ENCODE measurements around the gene WARS2.
A peak's percentile ranks its signal among the peaks of the same experiment; 100 is the strongest.

WARS2 gene

DNA sequence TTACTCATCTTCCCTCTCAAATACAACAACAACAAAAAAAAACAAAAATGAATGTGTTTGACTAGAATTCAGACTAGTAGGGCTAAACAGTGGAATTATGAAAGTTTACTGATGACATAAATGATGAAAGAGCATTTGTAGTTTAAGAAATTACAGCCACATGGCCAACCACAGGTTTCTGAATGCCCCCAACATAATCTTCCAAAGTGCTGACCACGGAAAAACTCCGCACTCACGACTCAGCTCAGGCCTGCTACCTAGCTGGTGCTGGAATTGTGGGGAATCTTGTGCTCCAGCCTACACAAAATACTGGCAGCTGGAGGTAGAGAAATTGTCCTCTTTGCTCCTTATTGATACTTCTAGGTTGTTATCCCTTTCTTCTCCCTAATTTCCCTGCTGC, 128.7 kb downstream of the WARS2 start:
- H3K27ac Mint-ChIP-seq: no peak overlapping the region
- H3K36me3 Mint-ChIP-seq (ENCODE audit: low read depth): peaks cover 2% of the 10 kb centered on the region
- peaks cover 42% of the 10 kb centered on the region for H3K27me3 Mint-ChIP-seq (ENCODE audit: low read depth)
- DNase-seq (ENCODE audit: low spot score): no peak
- H3K9me3 Mint-ChIP-seq: no peaks in the 10 kb centered on the region
- H3K4me1 Mint-ChIP-seq (ENCODE audit: low read depth): peaks cover 3% of the 10 kb centered on the region
- no peak overlapping the region for H3K4me3 Mint-ChIP-seq

DNA sequence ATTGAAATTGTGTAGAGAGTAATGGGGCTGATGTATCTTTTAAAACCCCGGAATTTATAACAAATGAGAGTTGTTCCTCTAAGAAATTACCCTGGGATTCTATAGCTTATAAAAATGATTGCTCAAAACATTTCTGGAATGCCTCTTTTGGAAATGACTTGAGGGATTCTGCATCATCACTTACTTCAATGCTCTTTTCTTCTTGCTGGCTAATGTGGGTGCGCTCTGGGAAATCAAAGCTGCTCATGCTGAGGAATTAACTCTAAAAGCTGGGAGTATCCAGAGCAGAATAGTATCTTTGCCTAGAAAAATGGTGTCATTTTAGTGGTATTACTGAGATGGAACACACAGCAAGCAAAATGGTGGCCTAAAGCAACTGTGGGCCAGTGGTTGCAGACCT, 129.3 kb downstream of the WARS2 start:
- Mint-ChIP-seq H3K4me3 (no peak overlapping the region), H3K9me3 (no peaks in the 10 kb centered on the region), H3K4me1 (ENCODE audit: low read depth) (peaks cover 3% of the 10 kb centered on the region), H3K27me3 (ENCODE audit: low read depth) (peaks cover 48% of the 10 kb centered on the region), H3K27ac (no peak overlapping the region), H3K36me3 (ENCODE audit: low read depth) (peaks cover 2% of the 10 kb centered on the region)
- no peak for DNase-seq (ENCODE audit: low spot score)

DNA sequence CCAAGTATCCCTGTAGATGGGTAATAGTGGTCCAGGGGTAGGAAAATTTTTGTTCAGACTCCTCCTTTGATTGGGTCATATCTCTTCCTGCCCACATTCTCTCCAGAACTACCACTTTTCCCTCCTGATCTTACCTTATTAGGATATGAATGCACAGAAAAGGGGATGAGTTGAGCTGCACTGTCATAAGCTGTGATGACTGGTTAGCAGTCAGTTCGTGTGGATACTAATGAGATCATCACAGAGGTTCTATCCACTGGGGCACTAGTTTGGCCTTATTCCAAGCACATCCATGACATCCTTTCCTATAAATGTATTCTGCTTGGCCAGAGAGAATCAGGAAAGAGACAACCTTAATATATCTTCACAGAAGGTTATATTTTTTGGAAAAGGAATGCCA, 130.3 kb downstream of the WARS2 start:
- Mint-ChIP-seq H3K9me3 (no peaks in the 10 kb centered on the region), H3K4me3 (no peak overlapping the region), H3K27me3 (ENCODE audit: low read depth) (peaks cover 55% of the 10 kb centered on the region), H3K27ac (no peak overlapping the region), H3K4me1 (ENCODE audit: low read depth) (peaks cover 3% of the 10 kb centered on the region), H3K36me3 (ENCODE audit: low read depth) (peaks cover 2% of the 10 kb centered on the region)
- no peak for DNase-seq (ENCODE audit: low spot score)

DNA sequence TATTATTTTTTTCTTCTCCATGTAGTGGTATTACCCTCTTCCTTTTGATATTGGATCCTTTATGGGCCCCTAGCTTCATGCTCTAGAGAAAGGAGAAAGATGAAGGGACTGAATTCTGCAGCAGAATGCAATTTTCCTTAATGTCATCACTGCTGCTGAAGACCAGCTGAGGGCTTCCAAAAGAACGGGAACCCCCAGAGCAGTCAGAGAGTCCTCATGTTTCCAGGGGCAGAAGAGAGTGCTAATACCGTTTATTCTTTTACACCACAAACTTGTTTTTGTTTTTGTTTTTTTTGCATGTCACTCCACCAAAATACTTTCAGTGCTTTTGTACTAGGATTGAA, 131.2 kb downstream of the WARS2 start:
- Mint-ChIP-seq H3K27ac (no peak overlapping the region), H3K36me3 (ENCODE audit: low read depth) (peaks cover 2% of the 10 kb centered on the region), H3K27me3 (ENCODE audit: low read depth) (peaks cover 64% of the 10 kb centered on the region), H3K4me3 (no peak overlapping the region), H3K4me1 (ENCODE audit: low read depth) (peaks cover 3% of the 10 kb centered on the region), H3K9me3 (no peaks in the 10 kb centered on the region)
- DNase-seq (ENCODE audit: low spot score): no peak

DNA sequence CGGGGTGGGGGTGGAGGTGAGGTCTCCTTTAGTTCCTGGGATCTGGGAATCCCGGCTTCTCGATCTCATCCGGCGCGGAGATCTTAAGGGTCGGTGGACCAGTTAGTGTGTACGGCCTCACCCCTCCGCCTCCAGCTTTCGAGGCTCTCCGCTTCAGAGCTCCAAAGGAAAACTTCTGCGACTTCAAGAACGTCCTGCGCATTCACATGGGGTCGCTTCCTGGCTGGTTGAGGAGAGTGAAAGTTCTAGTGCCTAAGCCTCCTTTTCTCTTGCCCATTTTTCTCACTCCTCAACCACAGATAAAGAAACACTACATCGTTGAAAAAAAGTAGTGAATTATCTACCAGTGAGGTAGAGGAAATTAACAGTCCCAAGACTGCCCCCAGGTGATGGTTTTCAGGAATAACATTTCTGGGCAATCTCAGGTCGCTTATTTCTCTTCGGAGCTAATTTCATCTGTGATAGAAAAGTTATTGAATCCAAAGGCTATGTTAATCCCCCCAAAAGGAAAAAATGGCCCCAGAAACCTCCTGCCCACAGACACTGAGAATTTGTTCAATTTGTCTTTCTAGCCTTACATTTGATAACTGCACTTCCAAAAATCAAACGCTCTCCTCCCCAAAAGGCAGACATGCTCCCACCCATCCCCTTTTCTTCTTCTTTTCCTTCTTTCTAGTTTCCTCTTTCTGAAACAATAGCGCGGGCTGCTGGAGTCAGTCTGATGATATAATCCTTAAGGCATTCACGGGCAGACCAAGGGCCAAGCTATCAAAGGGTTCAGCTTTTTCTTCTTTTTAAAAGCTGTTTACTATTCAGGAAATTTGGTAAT, 131.8 kb downstream of the WARS2 start:
- peaks cover 3% of the 10 kb centered on the region for H3K4me1 Mint-ChIP-seq (ENCODE audit: low read depth)
- H3K36me3 Mint-ChIP-seq (ENCODE audit: low read depth): peaks cover 2% of the 10 kb centered on the region
- DNase-seq (ENCODE audit: low spot score): no peak
- peaks cover 70% of the 10 kb centered on the region for H3K27me3 Mint-ChIP-seq (ENCODE audit: low read depth)
- H3K9me3 Mint-ChIP-seq: no peaks in the 10 kb centered on the region
- peak overlapping the region; percentile 22 for H3K4me3 Mint-ChIP-seq
- peak overlapping the region; percentile 73 for H3K27ac Mint-ChIP-seq

DNA sequence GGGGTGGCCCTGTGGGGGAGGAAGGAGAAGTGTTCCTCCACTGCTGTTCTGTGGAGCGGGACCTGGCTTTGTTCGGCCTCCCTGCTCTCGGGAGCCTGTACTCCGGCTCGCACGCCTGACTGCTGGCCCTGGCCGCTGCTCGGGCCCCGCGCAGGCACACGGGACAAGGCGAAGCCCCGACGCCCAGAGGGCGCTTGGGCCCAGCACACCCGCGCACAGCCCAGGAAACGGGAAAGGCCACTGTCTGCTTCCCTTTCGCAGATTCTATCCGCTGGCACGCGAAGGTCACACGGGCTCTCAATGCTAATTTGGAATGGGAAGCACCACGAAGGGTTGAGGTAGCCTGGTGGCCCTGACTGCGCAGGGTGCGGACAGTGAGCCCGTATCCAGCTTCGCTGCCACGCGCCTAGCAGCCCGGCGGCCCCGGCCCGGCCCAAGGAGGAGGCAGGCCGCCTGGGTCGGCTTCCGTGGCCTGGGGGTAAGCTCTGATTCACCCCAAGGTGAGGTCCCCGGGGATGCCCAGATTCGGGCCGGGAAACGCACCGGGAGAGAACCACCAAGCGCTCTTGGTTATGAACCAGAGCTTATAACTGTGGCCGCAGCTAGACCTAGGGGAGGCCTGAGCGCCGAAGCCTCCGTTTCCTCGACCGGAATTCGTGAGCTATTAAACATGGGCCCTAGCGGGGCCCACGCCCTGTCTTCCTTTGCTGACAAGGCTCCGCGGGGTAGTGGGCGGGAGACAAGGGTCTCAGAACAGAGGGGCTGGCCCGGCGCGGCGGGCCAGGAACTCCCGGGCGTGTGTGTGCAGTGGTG, 132.6 kb downstream of the WARS2 start:
- Mint-ChIP-seq H3K4me3 (no peak overlapping the region), H3K4me1 (ENCODE audit: low read depth) (peaks cover 3% of the 10 kb centered on the region), H3K27ac (no peak overlapping the region), H3K27me3 (ENCODE audit: low read depth) (peaks cover 78% of the 10 kb centered on the region), H3K36me3 (ENCODE audit: low read depth) (peaks cover 2% of the 10 kb centered on the region), H3K9me3 (no peaks in the 10 kb centered on the region)
- no peak for DNase-seq (ENCODE audit: low spot score)

DNA sequence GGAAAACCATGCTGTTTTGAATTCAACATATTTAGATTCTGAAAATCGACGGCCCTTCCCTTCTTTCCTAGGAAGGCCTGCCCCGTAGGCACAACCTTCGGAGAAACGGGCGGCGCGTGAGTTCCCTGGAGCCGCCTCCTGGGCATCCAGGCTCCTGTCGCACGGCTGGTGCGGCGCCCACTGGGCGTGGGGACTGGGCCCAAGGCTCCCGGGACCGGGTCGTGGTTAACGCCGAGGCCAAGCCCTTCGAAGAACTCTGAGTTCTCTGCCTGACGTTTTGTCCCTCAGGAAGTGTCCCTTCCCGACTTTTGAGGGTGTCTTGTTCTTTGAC, 133.1 kb downstream of the WARS2 start:
- Mint-ChIP-seq H3K27ac (no peak overlapping the region), H3K4me1 (ENCODE audit: low read depth) (peaks cover 5% of the 10 kb centered on the region), H3K27me3 (ENCODE audit: low read depth) (peaks cover 84% of the 10 kb centered on the region), H3K9me3 (no peaks in the 10 kb centered on the region), H3K36me3 (ENCODE audit: low read depth) (peaks cover 2% of the 10 kb centered on the region), H3K4me3 (no peak overlapping the region)
- no peak for DNase-seq (ENCODE audit: low spot score)

DNA sequence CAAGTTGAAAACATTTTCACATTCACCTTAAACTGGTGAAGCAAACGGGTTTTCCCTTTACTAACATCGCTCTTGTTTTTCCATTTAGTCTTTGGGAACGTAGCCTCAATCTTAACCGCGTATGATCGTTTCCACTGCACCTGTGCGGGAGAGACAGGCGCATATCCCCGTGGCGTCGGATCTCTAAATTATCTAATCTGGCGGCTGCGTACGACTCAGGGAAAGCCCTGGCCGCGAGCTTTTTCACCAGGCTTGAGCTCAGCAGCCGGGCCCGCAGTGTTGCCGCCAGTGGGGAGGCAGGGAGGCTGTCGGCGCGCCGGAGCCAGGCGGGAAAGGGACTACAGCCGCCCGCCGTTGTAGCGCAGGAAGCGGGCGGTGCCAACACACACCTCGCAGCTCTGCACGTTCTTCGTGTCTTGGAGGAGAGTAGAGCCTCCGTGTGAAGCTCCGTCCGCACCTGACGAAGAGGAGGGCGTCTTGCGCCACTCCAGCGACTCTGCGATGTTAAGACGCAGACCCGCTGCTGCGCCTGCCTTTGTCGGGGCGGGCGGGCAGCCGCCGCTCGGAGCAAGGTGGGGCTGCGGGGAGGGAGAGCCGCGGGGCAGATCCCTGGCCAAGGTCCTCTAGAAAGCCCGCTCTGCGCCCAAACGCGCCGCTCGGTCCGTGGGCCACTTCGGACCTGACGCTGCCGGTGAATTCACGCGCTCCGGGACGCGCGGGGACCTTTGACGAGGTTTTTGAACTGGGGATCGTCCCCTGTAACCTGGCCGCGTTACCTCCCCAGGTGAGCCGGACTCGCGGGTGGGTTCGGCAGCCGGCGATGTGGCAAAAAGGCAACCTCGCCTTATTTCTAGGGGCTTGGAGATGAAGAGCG, 133.8 kb downstream of the WARS2 start:
- Mint-ChIP-seq H3K27me3 (ENCODE audit: low read depth) (peaks cover 87% of the 10 kb centered on the region), H3K4me3 (no peak overlapping the region), H3K9me3 (no peaks in the 10 kb centered on the region), H3K4me1 (ENCODE audit: low read depth) (peaks cover 7% of the 10 kb centered on the region), H3K36me3 (ENCODE audit: low read depth) (peaks cover 2% of the 10 kb centered on the region), H3K27ac (peak overlapping the region; percentile 11)
- DNase-seq (ENCODE audit: low spot score): no peak

DNA sequence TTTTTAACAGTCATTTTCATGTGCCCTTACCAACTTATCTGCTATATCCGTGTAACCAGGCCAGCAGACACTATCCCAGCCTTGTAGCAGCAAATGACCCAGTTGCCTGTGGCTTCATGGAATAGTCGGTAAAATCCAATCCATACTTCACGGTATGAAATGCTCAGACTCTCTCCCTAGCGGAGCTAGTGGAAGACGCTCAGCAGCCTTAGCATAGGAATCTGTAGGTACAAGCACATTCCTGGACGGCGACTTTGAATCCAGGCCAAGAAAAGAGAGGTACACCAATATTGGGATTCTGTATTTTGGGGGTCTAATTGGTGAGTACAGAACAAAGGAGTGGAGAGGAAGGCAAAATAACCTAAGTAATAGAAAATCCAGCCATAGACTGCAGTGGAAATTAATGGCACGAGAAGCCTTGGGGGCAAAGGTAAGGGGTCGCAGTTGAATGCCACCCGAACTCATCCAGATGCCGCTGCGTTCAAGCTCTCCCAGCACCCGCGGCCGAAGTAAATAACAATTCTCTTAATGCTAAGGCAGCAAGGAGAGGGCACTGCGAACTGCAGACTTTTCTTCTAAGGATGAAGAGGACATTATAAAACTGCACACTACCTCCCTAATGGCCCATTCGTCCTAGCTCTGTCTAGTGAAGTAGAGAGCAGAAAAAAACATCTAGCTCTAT, 134.6 kb downstream of the WARS2 start:
- Mint-ChIP-seq H3K4me3 (no peak overlapping the region), H3K36me3 (ENCODE audit: low read depth) (peaks cover 2% of the 10 kb centered on the region), H3K27ac (peak overlapping the region; percentile 42), H3K4me1 (ENCODE audit: low read depth) (peaks cover 7% of the 10 kb centered on the region), H3K9me3 (no peaks in the 10 kb centered on the region), H3K27me3 (ENCODE audit: low read depth) (peaks cover 86% of the 10 kb centered on the region)
- DNase-seq (ENCODE audit: low spot score): no peak

DNA sequence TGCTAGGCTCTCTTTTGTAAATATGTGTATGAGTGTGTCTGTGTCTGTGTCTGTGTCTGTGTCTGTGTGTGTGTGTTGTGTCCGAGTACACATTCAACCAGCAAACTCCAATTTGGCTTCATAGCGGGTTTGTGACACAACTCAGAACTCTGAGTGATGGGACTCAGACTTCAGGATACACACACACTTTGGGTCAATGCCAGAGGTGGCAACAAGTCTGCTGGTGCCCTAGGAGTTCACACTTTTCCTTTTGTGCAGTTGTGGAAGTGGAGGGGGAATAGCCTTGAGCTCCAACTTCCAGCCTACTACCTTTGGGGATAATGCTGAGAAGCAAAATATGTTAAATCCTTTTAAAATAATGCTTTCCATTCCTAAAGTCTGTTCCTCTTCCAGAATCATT, 135.7 kb downstream of the WARS2 start:
- peaks cover 2% of the 10 kb centered on the region for H3K36me3 Mint-ChIP-seq (ENCODE audit: low read depth)
- no peak for DNase-seq (ENCODE audit: low spot score)
- H3K27me3 Mint-ChIP-seq (ENCODE audit: low read depth): peaks cover 87% of the 10 kb centered on the region
- no peak overlapping the region for H3K4me3 Mint-ChIP-seq
- no peak overlapping the region for H3K27ac Mint-ChIP-seq
- peaks cover 7% of the 10 kb centered on the region for H3K4me1 Mint-ChIP-seq (ENCODE audit: low read depth)
- no peaks in the 10 kb centered on the region for H3K9me3 Mint-ChIP-seq

DNA sequence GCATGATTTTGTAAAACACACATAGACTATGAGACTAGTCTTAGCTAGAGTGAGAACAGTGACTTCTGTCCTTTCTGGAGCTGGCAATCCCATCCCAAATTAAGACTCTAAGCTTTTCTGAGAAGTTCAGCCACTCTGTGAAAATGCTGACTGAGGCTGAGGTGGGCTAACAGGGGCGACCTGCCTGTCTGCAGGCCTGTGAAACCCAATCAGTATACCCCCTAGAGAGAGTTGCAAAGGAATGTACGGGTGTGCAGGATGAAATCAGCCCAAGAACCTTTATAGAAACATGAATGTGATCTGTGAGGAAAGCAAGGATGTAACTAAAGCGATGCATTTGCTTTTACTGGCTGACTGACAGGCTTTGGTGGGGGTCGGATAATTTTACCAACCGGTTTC, 136.3 kb downstream of the WARS2 start:
- Mint-ChIP-seq H3K9me3 (no peaks in the 10 kb centered on the region), H3K27me3 (ENCODE audit: low read depth) (peaks cover 87% of the 10 kb centered on the region), H3K4me3 (no peak overlapping the region), H3K27ac (no peak overlapping the region), H3K36me3 (ENCODE audit: low read depth) (peaks cover 2% of the 10 kb centered on the region), H3K4me1 (ENCODE audit: low read depth) (peaks cover 7% of the 10 kb centered on the region)
- no peak for DNase-seq (ENCODE audit: low spot score)

DNA sequence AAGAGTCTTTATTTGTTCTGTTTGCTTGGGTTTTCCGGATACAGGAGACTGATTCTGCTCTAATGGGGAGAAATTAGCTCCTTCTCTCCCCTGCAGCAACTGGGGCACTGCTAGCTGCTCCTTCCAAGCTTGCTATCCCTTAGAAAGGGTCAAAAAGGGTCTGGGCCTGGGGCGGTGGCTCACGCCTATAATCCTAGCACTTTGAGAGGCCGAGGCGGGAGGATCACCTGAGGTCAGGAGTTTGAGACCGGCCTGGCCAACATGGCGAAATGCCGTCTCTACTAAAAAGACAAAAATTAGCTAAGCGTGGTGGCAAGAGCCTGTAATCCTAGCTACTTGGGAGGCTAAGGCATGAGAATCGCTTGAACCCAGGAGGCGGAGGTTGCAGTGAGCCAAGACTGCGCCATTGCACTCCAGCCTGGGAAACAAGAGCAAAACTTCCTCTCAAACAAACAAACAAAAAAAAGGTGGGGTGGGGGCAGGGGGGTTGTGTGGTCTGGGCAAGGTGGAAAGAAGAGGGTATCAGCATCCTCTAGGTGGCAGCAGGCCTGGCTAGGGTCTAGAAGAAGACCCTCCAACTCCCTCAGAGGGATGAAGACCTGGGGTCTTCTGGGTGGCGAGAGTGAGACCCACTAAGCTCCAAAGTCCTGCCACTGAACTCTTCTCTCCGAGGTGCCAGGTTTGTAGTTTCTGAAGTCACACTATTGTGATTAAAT, 136.9 kb downstream of the WARS2 start:
- Mint-ChIP-seq H3K36me3 (ENCODE audit: low read depth) (peaks cover 2% of the 10 kb centered on the region), H3K4me1 (ENCODE audit: low read depth) (peaks cover 6% of the 10 kb centered on the region), H3K27ac (no peak overlapping the region), H3K9me3 (no peaks in the 10 kb centered on the region), H3K4me3 (no peak overlapping the region), H3K27me3 (ENCODE audit: low read depth) (peaks cover 86% of the 10 kb centered on the region)
- no peak for DNase-seq (ENCODE audit: low spot score)

DNA sequence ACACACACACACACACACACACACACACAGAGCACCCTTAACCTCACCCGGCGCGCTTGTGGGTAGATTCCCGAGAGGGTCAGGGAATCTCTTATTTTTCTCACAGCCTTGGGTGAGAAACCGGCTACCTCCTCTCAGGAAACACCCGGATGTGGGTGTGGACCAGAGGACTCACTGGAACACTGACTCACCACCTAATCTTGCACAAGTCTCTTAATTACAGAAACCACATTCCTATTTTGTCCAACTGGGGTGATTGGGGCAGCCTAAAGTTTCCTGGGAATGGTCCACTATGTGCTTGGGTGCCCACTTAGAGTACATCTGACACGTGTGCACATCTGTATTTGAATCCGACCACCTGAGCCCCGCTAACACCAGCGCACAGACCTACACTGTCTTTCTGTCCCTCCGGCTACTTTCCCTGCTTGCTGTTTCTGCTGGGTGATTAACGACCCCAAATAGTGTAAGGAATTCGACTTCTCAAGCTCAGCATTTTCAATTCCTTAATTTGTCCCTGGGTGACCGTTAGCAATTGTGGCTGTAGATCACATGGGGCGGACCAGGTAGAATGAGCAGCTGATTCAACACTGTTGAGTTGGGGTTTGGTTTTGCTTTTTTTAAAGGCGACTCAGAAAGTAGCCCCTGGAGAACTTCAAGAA, 138.3 kb downstream of the WARS2 start:
- Mint-ChIP-seq H3K27me3 (ENCODE audit: low read depth) (peaks cover 85% of the 10 kb centered on the region), H3K4me3 (peak overlapping the region; percentile 40), H3K36me3 (ENCODE audit: low read depth) (no peaks in the 10 kb centered on the region), H3K9me3 (no peaks in the 10 kb centered on the region), H3K27ac (no peak overlapping the region), H3K4me1 (ENCODE audit: low read depth) (peaks cover 4% of the 10 kb centered on the region)
- no peak for DNase-seq (ENCODE audit: low spot score)

Data from T-helper 2 cell treated with Interferon-gamma antibody and Interleukin-4, amounts not matched to agents 5 μg/mL and 100 μg/mL, for 36 hours (primary cell).